ENCODE results near the gene KRT77.
A peak's percentile ranks its signal among the peaks of the same experiment; 100 is the strongest.
"Not testable (repeated sequence)": the region's sequence is repeated elsewhere in the genome, so short reads cannot be mapped to it uniquely, and the experiment has no call there.

Gene KRT77

DNA sequence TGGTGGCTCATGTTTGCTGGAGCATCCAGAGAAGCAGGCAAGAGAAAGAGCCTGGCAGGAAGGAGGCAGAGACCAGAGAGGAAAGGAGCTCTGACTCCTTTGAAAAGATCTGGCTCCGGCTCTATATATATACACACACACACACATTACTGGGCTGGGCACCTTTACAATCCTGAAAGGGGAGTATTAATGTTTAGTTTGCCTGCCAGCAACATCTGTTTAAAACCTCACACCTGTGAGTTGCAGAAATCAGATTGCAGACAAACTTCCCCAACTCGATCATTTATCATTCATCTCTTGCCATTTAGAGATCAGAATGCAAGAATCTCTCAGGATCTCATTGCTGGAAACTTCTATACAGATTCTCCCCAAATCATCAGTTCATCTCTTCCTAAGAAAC, at the start of gene KRT77:
Gene KRT77, minus strand, starts transcription at position 101 of the 400 bp plus-strand sequence. Its CDS starts 90 bp downstream, at position 11.
- DNase-seq: no peak

DNA sequence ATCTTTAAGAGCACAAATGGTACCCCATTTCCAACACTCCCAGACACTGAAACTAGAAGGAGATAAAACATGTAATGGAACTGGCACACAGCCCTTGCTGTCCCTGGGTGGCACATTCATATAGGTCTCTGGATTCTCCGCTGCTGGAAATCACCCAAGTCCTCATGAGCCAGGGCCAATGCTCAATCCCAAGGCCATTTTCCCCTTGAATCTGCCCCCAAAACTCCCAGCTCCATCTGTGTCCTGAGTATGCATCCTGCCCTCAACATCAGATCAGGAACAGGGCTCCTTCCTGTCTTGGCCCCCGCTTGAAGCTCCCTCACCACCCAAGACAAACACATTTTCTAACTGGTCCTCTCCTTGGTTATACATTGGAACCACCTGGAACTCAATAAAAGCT, 49.2 kb upstream of the KRT77 start:
- no peak for DNase-seq

DNA sequence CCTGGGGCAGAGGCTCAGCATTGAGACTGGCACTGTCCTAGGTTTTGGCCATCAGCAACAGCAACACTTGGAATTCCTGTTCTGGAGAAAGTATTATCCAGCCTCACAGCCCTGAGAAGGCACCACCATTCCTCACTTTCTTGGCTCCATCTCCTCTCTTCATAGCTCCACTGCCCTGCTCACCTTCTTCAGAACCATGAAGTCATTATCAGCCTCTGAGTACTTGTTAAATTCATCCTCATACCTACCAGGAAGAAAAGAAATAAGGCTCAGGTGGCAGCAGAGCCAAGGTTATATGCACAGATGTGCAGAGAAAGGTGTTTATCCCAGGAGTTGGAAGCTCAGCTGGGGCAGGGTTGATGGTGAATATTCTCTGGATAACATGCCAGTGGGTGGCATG, 48.5 kb upstream of the KRT77 start:
- no peak for DNase-seq

DNA sequence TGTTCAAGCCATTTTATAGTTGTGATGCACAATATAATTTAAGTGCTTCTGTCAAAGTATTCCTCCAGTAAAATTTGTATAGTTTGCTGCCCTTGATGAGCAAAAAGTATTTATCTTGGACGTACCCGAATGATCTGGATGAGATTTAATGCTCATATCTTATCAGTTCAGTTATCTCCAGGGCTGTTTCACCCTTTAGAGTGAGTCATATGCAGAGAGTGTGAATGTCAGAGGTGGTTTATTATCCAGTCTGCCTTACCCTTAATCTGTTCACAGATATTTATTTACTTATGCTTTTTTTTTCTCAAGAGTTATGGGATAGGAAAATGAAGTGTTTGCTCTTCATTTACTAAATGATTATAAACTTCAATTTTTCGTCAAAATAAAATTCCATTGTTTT, 47.2 kb upstream of the KRT77 start:
- not testable (repeated sequence) for DNase-seq

DNA sequence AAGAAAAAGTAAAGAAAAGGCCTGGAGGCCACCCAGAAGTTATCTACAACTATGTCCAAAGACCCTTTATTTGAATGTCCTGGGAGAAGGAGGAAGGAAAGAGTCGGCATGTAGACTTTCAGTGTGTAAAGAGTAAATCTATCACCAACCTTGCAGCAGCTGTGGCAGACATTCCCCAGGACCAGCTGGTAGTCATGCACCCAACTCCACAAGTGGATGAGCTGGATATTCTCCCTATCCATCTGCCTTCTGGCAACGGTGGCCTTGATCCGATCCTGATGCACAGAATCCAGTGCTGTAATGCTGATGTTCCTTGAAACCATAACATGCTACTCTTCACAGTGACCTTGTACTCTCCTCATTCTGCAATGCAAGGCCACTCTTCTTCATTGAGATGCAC, 46.5 kb upstream of the KRT77 start:
- DNase-seq: no peak

DNA sequence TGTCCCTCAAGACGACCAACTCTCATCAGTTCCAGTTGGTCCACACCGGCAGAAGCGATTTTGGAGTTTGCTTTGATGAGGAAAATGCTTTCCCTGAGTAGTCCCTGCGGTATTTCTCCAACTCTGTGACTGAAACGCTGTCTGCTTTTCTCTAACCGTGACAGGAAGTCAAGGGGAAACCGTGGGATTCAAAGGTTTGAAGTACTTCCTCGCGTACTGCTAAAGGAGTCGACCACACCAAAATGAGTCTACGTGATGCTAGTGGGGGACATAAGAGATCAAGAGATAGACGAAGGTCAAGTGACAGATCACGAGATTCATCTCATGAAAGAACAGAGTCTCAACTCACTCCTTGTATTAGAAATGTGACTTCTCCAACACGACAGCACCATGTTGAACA, 45.3 kb upstream of the KRT77 start:
- DNase-seq: no peak

DNA sequence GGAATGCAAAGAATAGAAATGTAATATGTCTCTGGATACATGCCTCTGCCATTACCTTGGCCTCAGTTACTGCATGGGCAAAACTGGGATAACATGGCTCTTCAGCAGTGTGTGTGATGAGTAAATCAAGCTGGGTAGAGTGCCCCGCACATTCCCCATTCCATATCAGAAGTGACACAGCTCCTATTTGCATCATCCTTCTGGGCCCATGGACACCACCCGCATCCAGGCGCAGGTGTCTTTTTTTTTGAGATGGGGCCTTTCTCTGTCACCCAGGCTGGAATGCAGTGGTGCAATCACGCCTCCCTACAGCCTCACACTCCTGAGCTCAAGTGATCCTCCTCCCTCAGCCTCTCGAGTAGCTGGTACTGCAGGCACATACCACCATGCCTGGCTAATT, 42.2 kb upstream of the KRT77 start:
- DNase-seq: no peak

DNA sequence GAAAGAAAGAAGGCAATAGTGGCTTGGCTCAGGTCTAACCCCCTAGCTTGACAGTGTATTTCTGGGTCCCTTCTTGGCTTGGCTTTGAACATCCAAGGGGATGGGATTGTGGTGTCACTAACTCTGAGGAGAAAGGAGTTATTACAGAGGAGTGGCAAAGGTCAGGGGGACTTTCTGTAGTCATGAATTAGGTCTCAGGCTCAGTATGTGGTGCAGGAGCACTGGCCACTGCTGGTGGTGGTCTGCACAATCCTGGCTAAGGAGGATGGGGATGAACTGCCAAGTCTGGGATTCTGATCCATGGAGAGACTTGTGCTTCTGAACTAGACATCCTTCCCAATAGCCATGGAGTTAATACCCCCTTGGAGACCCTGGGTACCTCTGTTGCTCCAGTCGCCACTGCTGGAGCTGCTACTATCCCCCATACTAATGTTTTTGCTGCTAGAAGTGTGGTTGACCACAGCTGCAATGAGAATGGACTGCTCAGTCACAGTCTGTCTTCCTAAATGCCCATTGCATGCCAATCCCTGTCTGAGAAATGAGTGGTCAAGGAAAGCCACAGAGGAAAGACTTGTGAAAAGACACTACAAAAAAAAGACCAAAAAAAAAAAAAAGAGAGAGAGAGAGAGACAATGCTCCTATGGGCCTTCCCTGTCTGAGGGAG, 41.3 kb upstream of the KRT77 start:
- DNase-seq: no peak

DNA sequence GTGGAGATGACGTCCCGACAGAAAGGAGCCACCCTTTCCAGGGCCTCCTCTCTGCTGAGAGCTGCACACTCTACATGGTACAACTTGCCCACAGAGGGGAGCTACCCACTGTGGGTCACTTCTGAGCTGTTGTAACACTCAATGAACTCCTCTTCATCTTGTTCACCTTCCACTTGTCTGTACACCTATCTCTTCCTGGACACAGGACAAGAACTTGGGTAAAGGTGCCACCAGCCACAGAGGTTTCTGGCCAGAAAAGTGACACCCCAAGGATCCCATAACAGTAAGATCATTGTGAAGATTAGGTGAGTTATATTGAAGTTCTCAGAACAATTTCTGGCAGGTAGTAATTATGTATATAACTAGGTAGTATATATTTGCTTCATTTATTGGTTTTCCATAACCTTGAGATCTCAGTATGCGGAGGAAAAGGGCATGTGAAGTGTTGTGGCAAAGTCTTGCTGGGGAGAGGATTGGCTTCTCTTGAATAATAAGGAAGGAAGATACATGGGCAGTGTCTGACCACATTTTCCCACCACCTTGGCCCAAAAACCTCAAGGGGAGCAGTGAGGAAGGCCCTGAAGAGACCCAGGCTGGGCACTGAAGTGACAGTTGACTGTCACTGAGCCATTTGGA, 39.6 kb upstream of the KRT77 start:
- DNase-seq: no peak

DNA sequence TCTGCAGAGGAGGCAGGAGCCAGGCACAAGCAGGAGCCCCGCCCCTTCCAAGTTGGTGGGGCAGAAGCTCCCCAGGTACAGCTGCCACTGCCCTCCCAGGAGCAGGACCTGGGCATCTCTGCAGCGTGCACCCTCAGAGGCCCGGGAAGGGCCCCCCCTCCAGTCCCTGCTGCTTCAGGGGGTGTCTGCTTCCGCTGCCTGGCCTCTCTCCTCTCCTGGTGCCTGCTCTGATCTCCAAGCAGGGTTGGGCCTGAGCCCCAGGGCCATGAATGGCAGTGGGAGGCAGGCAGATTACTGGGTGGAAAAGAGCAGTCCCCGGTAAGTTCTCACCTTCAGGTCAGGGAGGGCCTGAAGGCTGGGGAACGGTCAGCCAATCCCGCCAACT, 38.9 kb upstream of the KRT77 start:
- no peak for DNase-seq

DNA sequence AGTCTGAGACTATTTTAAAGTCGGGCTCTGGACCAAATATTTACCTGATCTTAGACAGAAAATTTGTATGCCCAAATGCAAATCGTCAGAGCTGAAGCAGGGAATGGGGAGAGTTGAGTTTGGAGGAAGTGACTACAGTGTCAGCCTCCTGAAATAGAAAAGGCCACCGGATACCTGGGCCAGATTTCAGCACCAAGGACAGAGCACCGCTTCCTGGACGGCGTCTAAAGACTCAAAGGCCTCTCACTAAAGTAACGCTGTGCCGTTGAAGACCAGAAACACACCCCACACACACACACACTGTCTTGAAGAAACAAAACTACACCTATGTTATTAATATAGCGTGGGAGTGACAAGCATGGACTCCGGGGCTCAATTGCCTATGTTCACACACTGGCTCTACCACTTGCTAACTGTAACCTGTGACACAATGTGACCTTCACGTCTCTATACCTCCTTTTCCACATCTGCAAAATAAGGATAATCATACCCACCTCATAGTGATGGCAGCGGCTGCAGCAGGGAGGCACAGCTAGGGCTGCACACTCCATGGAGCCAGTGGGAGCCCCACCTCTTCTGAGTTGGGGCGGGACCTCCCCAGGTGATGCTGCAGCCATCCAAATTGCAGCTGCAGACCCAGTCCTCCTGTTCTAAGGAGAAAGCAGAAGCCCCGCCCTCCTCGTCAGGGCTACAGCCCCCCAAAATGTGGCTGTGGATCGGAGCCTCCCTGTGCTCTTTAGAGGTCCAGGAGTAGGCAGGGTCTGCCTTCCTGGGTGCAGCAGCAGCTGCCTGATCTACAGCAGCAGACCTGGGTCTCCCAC, 38.3 kb upstream of the KRT77 start:
- DNase-seq: peak; percentile 60

DNA sequence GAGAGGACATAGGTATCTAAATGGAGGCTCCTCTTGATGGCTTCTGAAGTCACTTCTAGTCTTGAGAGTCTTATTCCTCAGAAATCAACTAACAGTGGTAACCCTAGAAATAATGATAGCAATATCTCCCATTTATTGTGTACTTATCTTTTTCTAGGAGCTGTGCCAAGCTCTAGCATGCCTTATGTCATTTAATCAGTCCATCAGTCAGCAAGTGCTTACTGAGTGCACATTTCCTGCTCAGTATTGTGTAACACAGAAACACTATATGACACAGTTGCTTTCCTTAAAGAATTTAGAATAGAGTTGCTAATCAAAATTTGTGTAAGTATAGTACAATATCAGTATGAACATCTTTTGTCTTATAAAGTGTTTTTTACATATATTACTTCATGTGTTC, 37.3 kb upstream of the KRT77 start:
- no peak for DNase-seq

DNA sequence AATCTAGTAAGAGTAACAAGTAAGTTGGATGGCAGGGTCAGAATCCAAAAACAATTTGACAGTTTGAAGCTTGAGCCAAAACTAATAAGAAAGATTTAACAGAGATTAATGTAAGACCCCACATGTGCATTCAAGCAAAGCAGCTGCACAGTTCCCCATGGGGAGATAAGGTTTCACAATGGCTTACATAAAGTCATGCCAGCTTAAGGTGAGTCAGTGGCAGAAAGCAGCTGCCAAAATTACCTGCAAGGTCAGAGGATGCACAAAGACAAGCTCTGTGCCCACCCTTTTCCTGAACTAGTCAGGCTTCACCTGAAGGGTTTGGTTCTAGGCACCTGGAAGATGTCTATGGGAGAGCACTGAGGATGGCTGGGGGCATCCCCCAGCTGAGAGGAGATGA, 36.6 kb upstream of the KRT77 start:
- no peak for DNase-seq

DNA sequence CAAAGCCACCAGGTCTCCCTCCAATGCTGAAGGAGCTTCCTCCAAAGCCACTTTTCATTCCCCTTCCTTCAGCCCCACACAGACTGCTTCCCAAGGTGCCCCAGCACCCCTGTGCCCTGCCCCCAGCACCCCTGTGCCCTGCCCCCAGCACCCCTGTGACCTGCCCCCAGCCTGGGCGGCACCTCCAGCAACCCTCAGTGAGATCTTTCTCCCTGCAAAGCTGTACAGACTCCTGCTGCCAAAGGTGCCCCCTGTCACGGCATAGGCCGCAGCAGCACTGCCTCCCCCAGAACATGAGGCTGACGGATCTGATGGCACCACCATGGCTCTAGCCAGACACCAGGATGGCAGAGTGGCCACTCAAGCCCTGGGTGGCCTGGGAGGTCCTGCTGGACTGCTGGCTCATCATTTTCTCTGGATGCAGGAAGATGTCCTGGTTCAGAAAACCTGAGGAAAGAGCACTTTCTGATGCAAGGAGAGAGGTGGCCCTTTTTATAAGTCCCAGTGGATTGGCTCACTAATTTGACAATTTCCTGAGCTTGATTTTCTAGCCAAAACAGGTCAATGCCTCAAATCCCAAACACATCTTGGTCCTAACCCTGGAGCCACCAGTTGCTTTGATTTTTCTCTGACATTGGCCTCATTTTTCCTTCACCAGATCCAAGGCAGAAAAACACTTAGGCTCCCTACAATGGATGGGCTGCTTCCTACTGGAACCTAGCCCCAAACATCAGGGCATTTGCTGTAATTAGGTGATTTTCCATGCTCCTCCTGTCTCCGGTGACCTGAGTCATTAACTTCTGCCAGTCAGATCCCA, 32.7 kb upstream of the KRT77 start:
- no peak for DNase-seq

DNA sequence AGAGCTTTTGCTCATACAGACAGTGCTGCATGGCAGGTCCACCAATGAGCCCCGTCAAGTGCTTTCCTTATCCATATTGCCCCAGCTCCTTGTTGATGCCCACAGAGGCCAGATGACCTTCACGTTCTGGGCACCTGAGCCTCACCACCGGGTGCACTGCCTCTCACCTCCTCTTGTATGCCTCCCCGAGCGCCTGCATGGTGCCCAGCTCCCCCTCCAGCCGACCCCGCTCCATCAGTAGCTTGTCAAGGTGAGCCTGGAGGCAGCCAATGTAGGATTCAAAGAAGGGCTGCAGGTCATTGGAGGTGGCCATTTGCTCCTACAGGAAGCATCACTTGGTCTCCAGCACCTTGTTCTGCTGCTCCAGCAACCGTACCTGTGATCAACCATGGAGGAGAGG, 31.8 kb upstream of the KRT77 start:
- no peak for DNase-seq

DNA sequence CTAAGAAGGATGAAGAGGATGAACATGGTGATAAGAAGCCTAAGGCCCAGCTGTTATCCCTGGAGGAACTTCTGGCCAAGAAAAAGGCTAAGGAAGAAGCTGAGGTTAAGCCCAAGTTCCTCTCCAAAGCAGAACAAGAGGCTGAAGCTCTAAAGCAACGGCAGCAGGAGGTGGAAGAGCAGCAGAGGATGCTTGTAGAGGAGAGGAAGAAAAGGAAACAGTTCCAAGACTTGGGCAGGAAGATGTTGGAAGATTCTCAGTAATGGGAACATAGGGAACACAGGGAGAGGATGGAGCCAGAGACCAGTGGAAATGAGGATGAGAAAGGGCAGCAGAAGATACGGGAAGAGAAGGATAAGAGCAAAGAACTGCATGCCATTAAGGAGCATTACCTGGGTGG, 27.5 kb upstream of the KRT77 start:
- DNase-seq: no peak

DNA sequence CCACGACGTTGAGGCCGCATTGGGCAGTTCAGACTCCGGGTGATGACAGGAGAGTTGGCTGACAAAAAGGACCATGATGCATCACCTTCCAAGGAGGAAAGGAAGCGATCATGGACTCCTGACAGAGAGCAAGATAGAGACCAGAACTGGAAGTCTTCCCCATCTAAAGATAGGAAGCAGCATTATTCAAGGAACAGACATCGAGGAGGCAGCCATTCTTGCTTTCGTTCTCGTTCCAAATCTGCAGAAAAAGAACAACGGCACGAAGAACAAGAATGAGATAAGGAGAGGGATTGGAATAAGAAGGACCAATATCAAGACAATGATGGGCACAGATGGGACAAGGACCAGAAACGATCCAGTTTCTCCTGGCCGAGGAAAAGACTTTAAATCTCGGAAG, 27.1 kb upstream of the KRT77 start:
- DNase-seq: no peak

DNA sequence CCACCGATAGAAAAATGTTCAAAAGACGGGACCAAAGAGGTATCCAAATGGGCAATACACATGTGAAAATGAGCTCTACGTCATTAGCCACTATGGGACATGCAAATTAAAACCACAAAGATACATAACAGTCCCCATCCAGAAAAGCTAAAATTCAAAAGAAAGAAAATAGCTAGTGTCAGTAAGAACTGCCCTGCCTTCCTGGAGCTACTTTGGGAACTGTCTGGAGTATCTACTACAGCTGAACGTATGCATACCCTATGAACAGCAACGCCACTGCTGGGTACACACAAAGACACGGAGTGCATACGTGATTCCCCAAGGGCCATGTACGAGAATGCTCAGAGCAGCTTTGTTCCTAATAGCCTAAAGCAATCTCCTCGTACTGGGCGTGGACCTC, 25.8 kb upstream of the KRT77 start:
- DNase-seq: no peak

DNA sequence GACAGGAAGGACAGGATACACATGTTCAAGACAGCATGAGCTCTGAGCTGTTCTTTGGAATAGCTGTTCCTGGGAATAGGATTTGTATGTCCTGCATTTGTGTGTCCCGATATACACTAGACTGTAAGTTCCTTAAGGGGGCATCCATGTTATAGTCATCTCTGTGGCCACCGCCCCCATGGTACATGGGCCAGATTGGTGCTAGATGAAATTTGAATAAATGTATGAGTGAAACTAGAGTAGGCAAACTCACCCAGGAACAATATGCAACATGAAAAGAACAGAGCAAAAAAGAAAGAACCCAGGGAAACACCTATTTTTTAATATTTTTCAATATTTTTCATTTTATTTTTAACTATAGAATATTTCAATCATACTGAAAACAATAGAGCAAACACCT, 25.1 kb upstream of the KRT77 start:
- DNase-seq: no peak

DNA sequence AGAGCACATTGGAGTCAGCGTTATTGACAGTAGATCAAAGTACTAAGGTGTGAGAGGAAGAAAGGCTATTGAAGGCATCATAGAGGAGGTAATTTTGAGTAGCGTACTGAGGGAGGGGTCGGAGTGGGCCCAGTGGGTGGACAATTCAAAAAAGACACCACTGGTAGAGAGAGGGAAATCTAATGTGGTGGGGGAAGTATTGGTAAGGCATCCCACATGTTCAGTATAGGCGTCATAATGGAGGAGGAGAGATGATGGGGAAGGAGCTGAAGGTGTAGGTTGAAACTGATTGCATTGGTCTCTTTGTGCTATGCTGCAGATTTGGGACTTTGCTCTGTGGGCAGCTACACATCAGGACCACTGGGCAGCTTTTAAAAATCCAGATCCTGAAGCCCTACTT, 23.7 kb upstream of the KRT77 start:
- no peak for DNase-seq

DNA sequence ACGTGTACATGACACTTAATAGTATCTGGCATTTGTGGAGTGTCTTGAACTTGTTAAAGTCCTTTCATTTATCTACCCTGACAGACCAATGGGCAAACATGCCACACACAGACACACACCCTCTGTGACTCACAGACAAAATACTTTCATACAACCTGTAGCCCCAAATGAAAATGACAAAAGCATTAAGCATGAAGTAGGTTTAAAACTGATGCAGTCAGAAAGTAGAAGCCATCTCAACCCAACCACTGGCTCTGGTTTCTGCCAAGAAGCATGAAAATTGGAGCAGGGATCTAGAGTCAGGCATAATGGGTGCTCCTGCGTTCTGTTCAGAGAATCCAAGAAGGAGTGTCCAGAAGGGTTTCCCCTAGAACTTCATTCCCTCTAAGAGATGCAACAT, 23.1 kb upstream of the KRT77 start:
- DNase-seq: no peak

DNA sequence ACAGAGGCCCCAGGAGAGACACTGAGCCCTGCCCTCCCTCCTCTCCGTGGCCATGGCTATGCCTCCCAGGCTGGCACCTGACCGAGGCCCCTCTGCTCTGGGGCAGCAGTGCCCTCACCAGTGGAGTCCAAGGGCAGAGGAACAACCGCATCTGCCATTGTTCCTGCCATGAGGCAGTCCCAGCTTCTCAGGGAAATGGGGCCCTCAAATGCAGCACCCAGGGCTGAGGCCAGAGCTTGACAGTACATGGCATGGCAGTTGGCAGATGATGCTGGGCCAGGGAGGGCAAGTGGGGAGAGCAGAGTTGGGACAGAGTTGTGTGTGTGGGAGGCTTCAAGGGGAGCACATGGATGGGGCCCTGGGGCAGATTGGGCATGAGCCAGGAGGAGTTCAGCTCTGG, 21.1 kb upstream of the KRT77 start:
- no peak for DNase-seq

DNA sequence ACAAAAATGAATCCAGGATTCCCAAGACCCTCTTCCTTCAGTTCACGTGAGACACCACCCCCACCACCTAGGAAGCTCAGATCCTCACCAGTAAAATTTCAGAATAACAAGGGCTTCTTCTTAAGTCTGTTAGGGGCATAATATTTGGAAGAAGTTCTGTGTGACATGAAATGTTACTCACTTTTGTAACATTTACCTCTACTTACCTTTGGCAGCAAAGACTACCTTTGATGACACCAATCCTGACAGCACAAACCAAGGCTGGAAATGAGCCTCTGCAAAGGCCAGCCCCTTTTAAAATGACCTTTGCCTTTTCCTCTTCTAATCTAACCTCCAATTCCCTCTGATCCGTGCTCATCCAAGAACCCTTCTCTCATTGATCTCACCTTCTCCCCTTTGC, 19.4 kb upstream of the KRT77 start:
- DNase-seq: no peak

Measured in stimulated activated CD4-positive, alpha-beta T cell treated with anti-CD3 and anti-CD28 coated beads, Interleukin-12 subunit alpha, Interleukin-12 subunit beta, amount 100 ng/mL, for 4 hours (primary cell).